Mammary epithelial cell (primary cell): ENCODE measurements around the gene MAGEA11.

Experiments used
- EZH2 ChIP-seq: IDR thresholded peaks from 2 replicates; pipeline ENCODE4 v1.6.1; 2012; ENCODE audit warnings: low read length, inconsistent platforms, borderline replicate concordance
- TF ChIP-seq, protein P1 (sequence below), 2 donors: IDR thresholded peaks in 1 of 2; conservative IDR thresholded peaks in 1 of 2; 2 replicates each; pipeline ENCODE4 v1.5.1; 2011 to 2012; ENCODE audit warnings: inconsistent platforms in 2 of 2, low read length in 2 of 2, mild to moderate bottlenecking in 2 of 2, control low read depth in 1 of 2, low read depth in 1 of 2; ENCODE audit not compliant: insufficient read depth in 1 of 2; ENCODE audit errors: extremely low read depth in 1 of 2

DNA sequence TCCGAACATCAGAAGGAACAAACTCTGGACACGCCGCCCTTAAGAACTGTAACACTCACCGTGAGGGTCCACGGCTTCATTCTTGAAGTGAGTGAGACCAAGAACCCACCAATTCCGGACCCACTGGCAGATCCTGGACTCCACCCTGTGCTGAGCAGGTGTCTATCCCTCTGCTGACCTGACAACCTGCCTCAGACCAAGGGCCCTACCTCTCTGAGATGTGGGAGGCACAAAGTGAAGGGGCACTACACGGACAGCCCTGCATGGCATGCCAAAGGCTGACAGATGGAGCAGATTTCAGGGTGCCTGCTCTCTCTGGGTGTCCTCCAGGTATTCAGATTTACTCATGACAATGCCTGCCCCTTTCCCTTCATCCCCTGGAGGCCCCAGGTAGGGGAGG, 48.0 kb downstream of the MAGEA11 start:
- TF ChIP-seq, protein P1, sequence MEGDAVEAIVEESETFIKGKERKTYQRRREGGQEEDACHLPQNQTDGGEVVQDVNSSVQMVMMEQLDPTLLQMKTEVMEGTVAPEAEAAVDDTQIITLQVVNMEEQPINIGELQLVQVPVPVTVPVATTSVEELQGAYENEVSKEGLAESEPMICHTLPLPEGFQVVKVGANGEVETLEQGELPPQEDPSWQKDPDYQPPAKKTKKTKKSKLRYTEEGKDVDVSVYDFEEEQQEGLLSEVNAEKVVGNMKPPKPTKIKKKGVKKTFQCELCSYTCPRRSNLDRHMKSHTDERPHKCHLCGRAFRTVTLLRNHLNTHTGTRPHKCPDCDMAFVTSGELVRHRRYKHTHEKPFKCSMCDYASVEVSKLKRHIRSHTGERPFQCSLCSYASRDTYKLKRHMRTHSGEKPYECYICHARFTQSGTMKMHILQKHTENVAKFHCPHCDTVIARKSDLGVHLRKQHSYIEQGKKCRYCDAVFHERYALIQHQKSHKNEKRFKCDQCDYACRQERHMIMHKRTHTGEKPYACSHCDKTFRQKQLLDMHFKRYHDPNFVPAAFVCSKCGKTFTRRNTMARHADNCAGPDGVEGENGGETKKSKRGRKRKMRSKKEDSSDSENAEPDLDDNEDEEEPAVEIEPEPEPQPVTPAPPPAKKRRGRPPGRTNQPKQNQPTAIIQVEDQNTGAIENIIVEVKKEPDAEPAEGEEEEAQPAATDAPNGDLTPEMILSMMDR (conservative IDR thresholded peaks at IDR 0.05 in 1 of 2, IDR thresholded peaks at IDR 0.05 in 1 of 2; ENCODE audit: extremely low read depth in 1 of 2, insufficient read depth in 1 of 2, low read depth in 1 of 2, low read length in 2 of 2) = no peak
- no peak for TF ChIP-seq EZH2
